Erythroblast (primary cell): ENCODE results near the gene ASMTL.

ENCODE experiments used
- GATA1 ChIP-seq: IDR thresholded peaks from 2 replicates; pipeline ENCODE4 v1.6.1; 2011; ENCODE audit warnings: low read depth, mild to moderate bottlenecking, control low read depth, low read length, moderate library complexity
- POLR2A ChIP-seq: IDR thresholded peaks from 2 replicates; pipeline ENCODE4 v1.6.1; 2011; ENCODE audit warnings: mild to moderate bottlenecking, low read length

- TF ChIP-seq POLR2A (no peak), GATA1 (no peak)
Observed at GRCh38 chrX:1417921-1418771, 34.6 kb downstream of the ASMTL start.
